GM15510 (cell line): ENCODE data around the gene GIGYF1.

Source experiments
- POLR2A ChIP-seq: IDR thresholded peaks from 3 replicates; pipeline ENCODE4 v1.6.1; 2011; ENCODE audit warnings: borderline replicate concordance; ENCODE audit not compliant: insufficient read length; ENCODE audit errors: extremely low read depth

The GIGYF1 gene, protein sequence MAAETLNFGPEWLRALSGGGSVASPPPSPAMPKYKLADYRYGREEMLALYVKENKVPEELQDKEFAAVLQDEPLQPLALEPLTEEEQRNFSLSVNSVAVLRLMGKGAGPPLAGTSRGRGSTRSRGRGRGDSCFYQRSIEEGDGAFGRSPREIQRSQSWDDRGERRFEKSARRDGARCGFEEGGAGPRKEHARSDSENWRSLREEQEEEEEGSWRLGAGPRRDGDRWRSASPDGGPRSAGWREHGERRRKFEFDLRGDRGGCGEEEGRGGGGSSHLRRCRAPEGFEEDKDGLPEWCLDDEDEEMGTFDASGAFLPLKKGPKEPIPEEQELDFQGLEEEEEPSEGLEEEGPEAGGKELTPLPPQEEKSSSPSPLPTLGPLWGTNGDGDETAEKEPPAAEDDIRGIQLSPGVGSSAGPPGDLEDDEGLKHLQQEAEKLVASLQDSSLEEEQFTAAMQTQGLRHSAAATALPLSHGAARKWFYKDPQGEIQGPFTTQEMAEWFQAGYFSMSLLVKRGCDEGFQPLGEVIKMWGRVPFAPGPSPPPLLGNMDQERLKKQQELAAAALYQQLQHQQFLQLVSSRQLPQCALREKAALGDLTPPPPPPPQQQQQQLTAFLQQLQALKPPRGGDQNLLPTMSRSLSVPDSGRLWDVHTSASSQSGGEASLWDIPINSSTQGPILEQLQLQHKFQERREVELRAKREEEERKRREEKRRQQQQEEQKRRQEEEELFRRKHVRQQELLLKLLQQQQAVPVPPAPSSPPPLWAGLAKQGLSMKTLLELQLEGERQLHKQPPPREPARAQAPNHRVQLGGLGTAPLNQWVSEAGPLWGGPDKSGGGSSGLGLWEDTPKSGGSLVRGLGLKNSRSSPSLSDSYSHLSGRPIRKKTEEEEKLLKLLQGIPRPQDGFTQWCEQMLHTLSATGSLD (N-terminal part only)

DNA sequence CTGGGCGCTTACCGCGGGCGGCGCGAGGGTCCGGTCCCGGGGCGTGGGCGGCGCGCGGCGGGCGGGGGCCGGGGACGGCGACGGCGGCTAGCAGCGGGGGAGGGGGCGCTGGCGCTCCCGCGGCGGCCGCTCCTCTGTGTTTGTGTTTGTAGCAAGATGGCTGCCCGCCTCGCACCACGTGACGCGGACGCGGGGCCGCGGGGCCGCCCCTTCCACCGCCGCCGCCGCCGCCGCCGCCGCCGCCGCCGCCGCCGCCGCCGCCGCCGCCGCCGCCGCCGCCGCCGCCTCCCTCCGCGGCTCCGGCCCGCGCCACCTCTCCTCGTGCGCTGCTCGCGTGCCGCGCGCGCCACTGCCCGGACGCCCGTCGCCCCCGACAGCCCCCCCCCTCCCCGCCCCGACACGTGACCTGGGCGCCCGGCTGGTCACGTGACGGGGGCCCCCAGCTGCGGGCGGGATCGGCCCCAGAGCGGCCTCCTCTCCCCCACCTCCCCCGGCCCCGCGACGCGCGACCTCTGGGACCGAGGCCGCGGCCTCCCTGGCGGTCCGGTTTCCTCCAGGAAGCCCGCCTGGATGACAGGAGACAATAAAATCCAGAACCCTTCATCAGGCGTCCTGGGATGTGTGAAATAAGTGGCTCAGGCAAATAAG, at the start of gene GIGYF1:
Gene GIGYF1 (minus strand): TSS at position 153 of the 648 bp plus-strand sequence. CDS start 6,012 bp downstream, outside the sequence.
- TF ChIP-seq POLR2A, result no peak

DNA sequence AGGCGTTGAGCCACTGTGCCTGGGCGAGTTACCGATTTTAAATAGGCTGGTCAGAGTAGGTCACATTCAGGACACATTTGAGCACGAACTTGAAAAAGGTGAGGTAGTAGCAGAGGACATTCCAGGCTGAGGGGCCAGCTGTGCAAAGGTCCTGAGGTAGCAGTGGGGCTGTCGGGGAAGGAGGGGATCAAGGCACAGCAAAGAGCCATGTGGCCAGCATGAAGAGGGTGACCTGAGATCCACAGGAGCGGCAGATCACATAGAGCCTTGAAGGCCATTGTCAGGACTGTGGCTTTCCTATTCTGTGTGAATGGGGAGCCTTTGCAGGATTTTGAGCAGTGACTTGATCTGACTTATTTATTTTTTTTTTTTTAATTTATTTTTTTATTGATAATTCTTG, 45.9 kb upstream of the GIGYF1 start:
- TF ChIP-seq POLR2A, result no peak

DNA sequence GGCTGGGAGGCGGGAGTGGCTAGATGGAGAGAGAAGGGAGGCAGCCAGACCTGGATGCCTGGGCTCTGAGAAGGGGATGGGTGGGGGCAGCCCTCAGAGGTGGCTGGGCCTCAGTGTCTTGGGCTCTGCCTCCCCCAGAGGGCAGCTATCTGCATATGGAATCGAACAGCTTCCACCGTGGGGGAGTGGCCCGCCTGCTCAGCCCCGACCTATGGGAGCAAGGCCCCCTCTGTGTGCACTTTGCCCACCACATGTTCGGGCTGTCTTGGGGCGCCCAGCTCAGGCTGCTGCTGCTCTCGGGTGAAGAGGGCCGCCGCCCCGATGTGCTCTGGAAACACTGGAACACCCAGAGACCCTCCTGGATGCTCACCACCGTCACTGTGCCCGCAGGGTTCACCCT, 42.6 kb upstream of the GIGYF1 start:
- TF ChIP-seq POLR2A, result no peak

DNA sequence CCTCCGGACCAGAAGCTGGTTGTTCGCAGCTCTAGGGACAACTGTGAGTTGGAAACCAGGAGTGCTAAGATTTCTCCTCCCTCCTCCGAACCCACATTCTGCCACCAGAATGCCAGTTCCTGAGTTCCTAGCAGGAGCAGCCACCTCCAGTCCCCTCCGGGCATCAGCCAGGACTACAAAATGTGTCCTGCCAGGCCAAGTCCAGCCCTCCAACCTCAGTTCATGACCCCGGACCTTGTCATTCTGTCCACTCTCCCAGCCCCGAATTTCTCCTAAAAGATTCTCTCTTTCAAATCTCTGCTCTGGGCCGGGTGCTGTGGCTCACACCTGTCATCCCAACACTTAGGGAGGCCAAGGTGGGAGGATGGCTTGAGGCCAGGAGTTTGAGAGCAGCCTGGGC, 41.7 kb upstream of the GIGYF1 start:
- TF ChIP-seq POLR2A, result no peak

DNA sequence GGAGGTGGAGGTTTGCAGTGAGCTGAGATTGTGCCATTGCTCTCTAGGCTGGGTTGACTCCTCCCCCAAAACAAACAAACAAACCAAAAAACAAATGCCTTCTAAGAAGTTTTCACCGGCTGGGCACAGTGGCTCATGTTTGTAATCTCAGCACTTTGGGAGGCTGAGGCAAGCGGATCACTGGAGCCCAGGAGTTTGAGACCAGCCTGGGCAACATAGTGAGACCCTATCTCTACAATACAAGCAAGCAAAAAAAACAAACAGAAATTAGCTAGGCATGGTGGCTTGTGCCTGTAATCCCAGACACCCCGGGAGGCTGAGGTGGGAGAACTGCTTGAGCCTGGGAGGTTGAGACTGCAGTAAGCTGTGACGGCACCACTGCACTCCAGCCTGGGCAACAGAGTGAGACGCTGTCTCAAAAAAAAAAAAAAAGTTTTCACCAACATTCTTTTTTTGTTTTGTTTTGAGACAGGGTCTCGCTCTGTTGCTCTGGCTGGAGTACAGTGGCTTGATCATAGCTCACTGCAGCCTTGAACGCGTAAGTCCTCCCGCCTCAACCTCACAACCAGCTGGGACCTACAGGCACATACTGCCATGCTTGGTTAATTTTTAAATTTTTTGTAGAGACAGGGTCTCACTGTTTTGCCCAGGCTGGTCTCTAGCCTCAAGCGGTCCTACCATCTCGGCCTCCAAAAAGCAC, 38.0 kb upstream of the GIGYF1 start:
- no peak for TF ChIP-seq POLR2A

DNA sequence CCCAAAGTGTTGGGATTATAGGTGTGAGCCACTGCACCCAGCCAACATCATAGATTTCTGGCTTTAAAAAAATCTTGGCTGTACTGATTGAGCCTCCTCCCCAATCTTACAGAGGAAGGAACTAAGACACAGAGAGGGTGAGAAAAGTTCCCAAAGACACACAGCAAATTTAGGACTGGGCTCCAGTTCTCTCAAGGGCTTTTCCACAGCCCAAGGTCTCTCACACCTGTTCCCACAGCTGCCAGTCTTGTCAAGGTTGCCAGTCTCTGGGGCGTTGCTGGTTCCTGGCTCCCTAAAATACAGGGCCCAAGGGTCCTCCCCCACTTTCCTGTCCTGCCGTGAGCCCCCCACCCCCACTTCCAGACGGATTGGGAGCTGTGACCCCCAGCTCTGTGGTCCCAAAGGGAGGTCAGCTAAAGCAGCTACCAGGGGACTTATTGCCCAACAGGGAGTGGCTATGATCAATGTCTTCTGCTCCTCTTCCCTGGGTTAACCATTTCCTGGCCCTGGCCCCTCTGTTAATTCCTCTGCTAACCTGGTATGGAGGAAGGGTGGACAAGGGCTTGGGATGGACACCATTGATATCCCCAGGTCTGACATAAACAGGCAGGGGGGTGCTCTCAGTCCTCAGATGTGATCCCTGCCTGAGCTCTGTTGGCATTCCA, 36.2 kb upstream of the GIGYF1 start:
- TF ChIP-seq POLR2A, result no peak

DNA sequence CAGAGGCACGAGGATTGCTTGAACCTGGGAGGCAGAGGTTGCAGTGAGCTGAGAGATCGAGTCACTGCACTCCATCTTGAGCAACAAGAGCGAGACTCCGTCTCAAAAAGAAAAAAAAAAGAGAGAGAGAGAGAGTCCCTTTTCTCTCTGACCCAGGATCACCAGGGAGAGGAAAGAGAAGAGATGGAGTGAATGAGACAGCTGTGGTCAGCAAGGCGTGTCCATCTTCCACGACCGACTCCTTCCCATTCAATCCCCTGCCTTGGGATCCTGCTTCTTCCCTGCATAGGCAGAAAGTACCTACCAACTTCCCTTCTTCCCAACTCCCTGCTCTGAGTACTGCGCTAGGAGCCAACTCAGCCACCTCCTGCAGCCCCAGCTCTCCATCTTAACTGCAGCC, 34.1 kb upstream of the GIGYF1 start:
- no peak for TF ChIP-seq POLR2A

DNA sequence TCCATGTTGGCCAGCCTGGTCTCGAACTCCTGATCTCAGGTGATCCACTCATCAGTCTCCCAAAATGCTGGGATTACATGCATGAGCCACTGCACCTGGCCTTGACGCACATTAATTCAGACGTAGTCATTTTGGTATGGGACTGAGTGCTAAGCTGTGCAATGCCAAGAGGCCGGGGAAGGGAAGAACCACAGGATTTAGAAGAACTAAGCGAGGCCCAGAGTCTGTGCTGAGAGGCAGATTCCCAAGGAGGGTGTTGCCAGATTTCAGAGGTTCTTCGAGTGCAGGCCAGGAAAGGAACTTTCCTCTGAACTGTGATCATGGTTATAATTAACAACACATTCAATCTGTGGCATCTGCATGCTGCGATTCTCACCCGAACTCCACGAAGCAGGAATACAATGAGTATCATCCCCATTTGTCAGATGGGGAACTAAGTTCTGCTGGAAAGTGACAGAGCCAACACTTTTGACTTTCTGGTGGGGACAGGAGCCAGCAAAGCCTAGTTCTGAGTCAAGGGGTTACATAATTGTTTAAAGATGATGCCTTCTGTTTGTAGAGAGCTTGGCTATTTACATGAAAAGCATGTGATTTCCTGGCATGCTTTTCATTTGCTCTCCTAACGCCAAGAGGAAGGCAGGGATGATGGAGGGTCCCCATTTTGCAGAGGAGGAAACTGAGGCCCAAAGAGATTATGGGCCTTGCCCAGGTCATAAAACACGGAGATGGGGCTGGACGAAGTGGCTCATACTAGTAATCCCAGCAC, 33.1 kb upstream of the GIGYF1 start:
- no peak for TF ChIP-seq POLR2A

DNA sequence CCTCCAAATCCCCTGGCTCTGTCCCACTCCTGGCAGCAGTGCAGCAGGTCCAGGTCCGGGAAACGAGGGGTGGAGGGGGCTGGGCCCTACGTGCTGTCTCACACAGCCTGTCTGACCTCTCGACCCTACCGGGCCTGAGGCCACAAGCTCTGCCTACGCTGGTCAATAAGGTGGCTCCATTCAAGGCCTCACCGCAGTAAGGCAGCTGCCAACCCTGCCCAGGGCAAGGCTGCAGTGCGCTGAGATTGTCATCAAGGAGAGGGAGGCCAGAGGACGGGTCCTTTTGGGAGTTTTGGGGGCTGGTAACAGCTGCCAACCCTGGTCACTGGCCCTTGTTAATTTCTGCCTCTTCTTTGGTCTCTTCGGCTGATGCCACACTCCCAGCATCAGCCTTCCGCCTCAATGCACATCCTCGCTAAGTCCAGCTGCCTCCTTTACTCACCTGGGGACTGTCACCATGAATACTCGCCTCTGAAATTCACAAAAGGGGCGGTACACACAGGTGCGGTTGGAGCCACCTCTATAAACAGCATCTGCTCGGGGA, 29.8 kb upstream of the GIGYF1 start:
- TF ChIP-seq POLR2A, result no peak

DNA sequence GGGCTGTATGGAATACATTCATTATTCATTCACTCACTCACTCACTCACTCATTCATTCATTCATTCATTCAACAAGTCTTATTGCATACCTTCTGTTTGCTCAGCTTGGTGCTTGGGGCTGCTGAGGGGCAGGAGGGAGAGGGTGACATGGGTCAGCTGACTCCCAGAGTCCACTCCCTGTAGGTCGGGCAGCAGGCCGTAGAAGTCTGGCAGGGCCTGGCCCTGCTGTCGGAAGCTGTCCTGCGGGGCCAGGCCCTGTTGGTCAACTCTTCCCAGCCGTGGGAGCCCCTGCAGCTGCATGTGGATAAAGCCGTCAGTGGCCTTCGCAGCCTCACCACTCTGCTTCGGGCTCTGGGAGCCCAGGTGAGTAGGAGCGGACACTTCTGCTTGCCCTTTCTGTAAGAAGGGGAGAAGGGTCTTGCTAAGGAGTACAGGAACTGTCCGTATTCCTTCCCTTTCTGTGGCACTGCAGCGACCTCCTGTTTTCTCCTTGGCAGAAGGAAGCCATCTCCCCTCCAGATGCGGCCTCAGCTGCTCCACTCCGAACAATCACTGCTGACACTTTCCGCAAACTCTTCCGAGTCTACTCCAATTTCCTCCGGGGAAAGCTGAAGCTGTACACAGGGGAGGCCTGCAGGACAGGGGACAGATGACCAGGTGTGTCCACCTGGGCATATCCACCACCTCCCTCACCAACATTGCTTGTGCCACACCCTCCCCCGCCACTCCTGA, 28.6 kb upstream of the GIGYF1 start:
- TF ChIP-seq POLR2A, result no peak

DNA sequence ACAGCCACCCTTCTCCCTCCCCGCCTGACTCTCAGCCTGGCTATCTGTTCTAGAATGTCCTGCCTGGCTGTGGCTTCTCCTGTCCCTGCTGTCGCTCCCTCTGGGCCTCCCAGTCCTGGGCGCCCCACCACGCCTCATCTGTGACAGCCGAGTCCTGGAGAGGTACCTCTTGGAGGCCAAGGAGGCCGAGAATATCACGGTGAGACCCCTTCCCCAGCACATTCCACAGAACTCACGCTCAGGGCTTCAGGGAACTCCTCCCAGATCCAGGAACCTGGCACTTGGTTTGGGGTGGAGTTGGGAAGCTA, 27.4 kb upstream of the GIGYF1 start:
- no peak for TF ChIP-seq POLR2A

DNA sequence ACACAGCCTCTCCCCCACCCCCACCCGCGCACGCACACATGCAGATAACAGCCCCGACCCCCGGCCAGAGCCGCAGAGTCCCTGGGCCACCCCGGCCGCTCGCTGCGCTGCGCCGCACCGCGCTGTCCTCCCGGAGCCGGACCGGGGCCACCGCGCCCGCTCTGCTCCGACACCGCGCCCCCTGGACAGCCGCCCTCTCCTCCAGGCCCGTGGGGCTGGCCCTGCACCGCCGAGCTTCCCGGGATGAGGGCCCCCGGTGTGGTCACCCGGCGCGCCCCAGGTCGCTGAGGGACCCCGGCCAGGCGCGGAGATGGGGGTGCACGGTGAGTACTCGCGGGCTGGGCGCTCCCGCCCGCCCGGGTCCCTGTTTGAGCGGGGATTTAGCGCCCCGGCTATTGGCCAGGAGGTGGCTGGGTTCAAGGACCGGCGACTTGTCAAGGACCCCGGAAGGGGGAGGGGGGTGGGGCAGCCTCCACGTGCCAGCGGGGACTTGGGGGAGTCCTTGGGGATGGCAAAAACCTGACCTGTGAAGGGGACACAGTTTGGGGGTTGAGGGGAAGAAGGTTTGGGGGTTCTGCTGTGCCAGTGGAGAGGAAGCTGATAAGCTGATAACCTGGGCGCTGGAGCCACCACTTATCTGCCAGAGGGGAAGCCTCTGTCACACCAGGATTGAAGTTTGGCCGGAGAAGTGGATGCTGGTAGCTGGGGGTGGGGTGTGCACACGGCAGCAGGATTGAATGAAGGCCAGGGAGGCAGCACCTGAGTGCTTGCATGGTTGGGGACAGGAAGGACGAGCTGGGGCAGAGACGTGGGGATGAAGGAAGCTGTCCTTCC, 26.8 kb upstream of the GIGYF1 start:
- no peak for TF ChIP-seq POLR2A
